K562 (cell line): ENCODE measurements around the gene SERPINA12.

Source experiments
- BMI1 ChIP-seq: fragments of 150-350 bp; IDR thresholded peaks from 2 replicates; pipeline ENCODE4 v1.6.1; 2014; ENCODE audit warnings: low read length
- CGGBP1 ChIP-seq: fragments of 250-450 bp; sonication (Bioruptor Pico); IDR thresholded peaks from 2 replicates; pipeline ENCODE4 v1.9.0; 2021; ENCODE audit warnings: mild to moderate bottlenecking
- FOXM1 ChIP-seq, 2 experiments: fragments of 450-650 bp in 1 of 2; sonication (generic) in 1 of 2; formaldehyde crosslinking in 1 of 2; IDR thresholded peaks; 2 replicates each; pipeline versions ENCODE4 v1.6.1 to v1.9.0; 2017 to 2022; ENCODE audit warnings: low read depth in 2 of 2, mild to moderate bottlenecking in 2 of 2, missing genetic modification reagents in 1 of 2, moderate library complexity in 1 of 2
- JUN ChIP-seq, 2 experiments: sonication (generic) in 1 of 2; formaldehyde crosslinking in 1 of 2; IDR thresholded peaks; 2 replicates each; pipeline versions ENCODE4 v1.6.1 to v1.8.0; 2012 to 2022; ENCODE audit warnings: borderline replicate concordance in 2 of 2, mild to moderate bottlenecking in 2 of 2, improper control_type of control experiment in 1 of 2, low read depth in 1 of 2, low read length in 1 of 2, missing genetic modification reagents in 1 of 2
- JUNB ChIP-seq: fragments of 450-650 bp; formaldehyde crosslinking; conservative IDR thresholded peaks from 2 replicates; pipeline ENCODE4 v1.4.0; 2020; ENCODE audit warnings: mild to moderate bottlenecking
- PRMT5 ChIP-seq: sonication (generic); formaldehyde crosslinking; IDR thresholded peaks from 2 replicates; pipeline ENCODE4 v1.5.0; 2020; ENCODE audit warnings: missing genetic modification reagents
- TCF7L2 ChIP-seq: fragments of 150-350 bp; IDR thresholded peaks from 2 replicates; pipeline ENCODE4 v1.6.1; 2016; ENCODE audit warnings: low read depth, mild to moderate bottlenecking, low read length, moderate library complexity
- TRIM24 ChIP-seq, 2 experiments: fragments of 450-650 bp; IDR thresholded peaks; 2 replicates each; pipeline ENCODE4 v1.6.1; 2016
- YY1 ChIP-seq, 3 experiments: IDR thresholded peaks; 2 replicates each; pipeline ENCODE4 v1.6.1; 2011; ENCODE audit warnings: low read length in 2 of 3, mild to moderate bottlenecking in 2 of 3, moderate library complexity in 2 of 3, borderline replicate concordance in 1 of 3, control low read depth in 1 of 3, low read depth in 1 of 3; ENCODE audit not compliant: insufficient read depth in 3 of 3, insufficient replicate concordance in 2 of 3, control insufficient read depth in 1 of 3, insufficient read length in 1 of 3; ENCODE audit errors: extremely low read depth in 1 of 3

GRCh38 chr14:94532447-94532846 lies 23.2 kb upstream of the SERPINA12 start:
- TF ChIP-seq JUNB (CRISPR knock-in tag) (no peak), TRIM24 (IDR thresholded peaks at IDR 0.05) (no peak), FOXM1 (IDR thresholded peaks at IDR 0.05; ENCODE audit: low read depth) (no peak), FOXM1 (CRISPR knock-in tag; IDR thresholded peaks at IDR 0.05; ENCODE audit: low read depth) (no peak), CGGBP1 (CRISPR knock-in tag) (no peak), PRMT5 (CRISPR knock-in tag) (no peak), TCF7L2 (no peak), YY1 (IDR thresholded peaks at IDR 0.05; ENCODE audit: borderline replicate concordance in 1 of 3, control insufficient read depth in 1 of 3, extremely low read depth in 1 of 3, insufficient read depth in 3 of 3, insufficient read length in 1 of 3, insufficient replicate concordance in 2 of 3, low read depth in 1 of 3, low read length in 2 of 3) (no peak), BMI1 (no peak), JUN (IDR thresholded peaks at IDR 0.05; ENCODE audit: borderline replicate concordance, low read depth, low read length) (no peak), JUN (CRISPR knock-in tag; IDR thresholded peaks at IDR 0.05; ENCODE audit: borderline replicate concordance) (no peak)
